Non-pigmented ciliary epithelial cell (primary cell): Measurements from ENCODE around the gene ZNF879.

ENCODE experiments used
- DNase-seq: peaks from one replicate; pipeline ENCODE4 v3.0.0-alpha.2; 2010; ENCODE audit warnings: low read depth

The ZNF879 gene

GRCh38 chr5:179023528-179024189 lies at the start of gene ZNF879:
TSS of gene ZNF879 (plus strand) at chr5:179023804. CDS start at chr5:179025005, 1,201 bp downstream.
- peak; percentile 80 for DNase-seq

- DNase-seq, result no peak
Measured at GRCh38 chr5:178981381-178981780, 42.2 kb upstream of the ZNF879 start.

DNA sequence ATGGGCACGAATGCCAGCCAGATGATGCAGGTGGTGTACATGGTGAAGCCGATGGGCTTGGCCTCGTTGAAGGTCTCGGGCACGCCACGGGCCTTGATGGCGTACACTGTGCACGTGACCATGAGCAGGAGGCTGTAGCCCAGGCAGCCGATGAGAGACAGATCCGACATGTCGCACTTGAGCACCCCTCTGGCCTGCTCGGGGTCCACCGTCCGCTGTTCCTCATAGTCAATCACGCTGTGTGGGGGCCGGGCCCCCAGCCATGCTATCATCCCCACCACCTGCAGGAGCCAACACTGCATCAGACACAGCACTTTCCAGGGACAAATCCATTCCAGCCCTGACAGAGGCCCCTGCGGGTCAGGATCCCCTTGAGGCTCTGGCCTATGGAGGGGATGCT lies 40.7 kb upstream of the ZNF879 start:
- DNase-seq, result no peak

DNA sequence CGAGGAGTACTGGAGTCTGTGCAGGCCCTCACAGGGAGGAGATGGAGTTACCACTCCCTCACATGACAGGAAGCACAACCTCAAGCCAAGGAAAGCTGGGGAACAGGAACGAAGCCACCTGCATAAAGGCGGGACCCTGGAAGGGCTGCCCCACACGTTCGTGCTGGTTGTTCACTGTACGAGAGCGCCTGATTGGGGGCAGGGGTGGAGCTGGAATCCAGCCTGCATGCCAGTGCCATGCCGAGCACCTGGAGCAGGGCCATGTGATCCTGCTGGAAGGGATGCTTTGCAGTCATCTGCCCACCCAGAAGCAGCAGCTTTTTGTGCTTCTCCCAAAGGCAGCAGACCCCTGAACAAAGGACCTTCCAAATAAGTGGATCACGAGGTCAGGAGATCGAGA lies 39.9 kb upstream of the ZNF879 start:
- DNase-seq, result no peak

DNA sequence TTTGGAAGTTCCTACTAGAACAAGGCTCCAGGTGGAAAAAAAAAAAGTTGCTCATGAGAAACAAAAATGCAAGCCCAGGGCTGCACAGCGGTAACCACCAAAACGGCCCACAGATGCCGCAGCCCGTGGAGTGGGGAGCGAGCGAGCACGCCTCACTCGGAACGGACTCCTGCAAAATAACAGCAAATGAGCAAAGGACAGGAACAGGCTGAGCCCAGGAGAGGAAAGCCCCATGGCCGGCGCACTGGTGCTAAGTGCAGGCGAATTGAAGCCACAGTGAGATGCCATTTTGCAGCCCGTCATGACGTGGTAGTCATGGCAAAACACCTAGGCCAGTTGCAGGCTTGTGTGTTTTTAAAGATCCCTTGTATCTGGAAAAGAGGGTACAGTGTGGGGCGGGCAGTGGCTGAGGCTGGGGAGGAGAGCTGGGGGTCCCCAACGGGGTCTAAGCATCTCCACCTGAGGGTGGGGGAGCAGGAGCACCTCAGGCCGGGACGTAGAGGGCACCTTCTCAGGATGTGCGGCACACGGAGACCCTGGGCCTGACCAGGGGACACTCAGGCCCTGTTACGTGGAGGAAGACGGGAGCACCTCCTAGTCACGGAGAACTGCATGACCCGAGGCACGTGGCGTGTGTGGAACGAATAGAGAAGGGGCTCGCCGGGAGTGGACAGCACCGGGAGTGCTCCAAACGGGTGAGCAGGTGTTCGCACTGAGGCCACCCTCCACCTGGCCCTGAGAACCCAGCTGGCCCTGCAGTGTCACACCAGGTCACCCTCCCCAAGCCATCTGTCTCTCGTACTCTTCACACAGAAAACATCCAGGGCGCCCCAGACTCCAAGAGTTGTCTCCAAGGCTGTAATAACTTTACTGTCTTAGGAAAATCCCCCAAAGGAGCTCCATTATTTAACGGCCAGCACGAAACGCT lies 39.2 kb upstream of the ZNF879 start:
- no peak for DNase-seq

GRCh38 chr5:178986326-178986960 lies 37.2 kb upstream of the ZNF879 start:
- DNase-seq, result no peak

DNA sequence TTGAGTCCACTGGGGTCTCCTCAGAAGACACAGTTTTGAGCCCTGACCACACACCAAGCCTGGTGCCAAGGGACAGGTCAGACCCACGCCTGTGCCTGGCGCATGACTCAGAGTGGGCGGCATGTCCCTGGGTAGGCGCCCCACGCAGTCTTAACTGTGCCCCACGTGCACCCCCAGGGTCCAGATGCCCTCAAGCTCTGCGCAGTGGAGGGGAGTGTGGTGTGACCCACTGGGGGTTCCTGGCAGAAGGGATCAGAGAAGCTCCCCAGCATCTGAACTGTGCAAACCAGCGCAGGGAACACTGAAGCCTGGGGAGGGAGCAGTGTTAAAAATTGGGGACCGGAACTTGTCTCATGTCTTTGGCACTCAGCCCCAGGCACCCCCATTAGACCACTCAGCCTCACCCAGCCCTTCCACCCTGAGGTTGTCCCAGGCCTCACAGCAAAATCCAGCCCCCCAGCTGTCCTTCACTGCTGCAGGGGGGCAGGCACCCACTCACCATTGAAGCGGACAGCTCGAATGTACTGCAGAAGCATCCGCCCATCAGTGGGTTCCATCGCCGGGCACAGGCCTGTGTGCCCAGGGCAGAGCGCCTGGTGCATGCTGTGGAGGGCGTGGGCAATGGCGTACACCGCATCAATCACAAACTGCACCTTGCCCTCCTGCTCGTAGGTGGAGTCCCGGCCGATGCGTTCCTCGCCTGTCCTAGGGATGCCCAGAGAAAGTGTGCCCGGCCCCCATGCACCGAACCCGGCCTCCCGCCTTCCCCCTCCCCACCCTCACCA lies 35.0 kb upstream of the ZNF879 start:
- DNase-seq, result no peak

GRCh38 chr5:178989311-178989710 lies 34.3 kb upstream of the ZNF879 start:
- no peak for DNase-seq

GRCh38 chr5:178990491-178990890 lies 33.1 kb upstream of the ZNF879 start:
- DNase-seq, result no peak

DNA sequence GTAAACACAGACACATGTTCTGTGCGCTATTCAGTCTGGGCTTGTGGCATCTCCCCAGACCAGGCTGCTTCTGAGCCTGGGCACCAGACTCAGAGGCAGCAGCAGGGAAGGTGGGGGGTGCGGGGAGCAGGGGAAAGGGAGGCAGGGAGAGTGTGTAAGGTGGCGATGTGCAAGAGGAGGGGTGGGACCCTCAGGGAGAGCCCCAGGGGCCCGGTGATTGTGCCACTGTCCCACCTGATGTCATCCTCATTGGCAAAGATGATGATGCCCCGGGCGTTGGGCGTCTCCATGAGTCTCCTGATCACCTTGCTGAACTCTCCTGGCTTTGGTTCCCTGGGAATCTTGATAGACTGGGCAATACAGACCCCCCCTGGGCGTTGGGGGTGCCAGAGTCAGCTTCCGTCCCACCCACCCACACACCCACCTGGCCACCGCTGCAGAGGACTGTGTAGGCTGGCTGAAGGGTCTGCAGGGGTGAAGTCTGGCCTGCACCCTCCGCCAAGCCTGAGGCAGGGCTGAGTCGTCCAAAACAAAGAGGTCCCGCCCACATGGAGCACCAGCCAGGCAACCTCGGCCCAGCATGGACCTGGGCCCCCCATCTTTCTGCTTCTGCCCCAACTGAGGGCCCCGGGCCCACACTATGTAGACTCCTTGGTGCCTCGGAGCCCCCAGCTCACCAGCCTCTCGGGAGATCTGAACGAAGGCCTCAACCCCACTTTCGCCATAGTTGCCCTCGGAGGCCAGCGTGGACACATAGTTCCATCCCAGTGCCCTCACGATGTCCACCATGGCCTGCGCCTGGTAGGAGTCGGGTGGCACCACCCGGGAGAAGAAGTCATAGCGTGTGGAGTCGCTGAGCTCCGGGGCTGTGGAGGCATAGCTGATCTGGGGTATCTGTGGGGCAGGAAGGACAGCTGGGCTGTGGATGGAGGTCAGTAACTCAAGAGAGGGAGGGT lies 32.1 kb upstream of the ZNF879 start:
- no peak for DNase-seq

- no peak for DNase-seq
Measured at GRCh38 chr5:178992291-178992895, 31.2 kb upstream of the ZNF879 start.

- DNase-seq, result no peak
Measured at GRCh38 chr5:178993236-178993765, 30.3 kb upstream of the ZNF879 start.

- no peak for DNase-seq
Measured at GRCh38 chr5:178993955-178994579, 29.5 kb upstream of the ZNF879 start.

GRCh38 chr5:178994580-178995340 lies 28.8 kb upstream of the ZNF879 start, which contains the start of gene GRM6:
TSS of gene GRM6 (minus strand) at chr5:178995320. CDS start at chr5:178994944, 376 bp downstream.
- no peak for DNase-seq

DNA sequence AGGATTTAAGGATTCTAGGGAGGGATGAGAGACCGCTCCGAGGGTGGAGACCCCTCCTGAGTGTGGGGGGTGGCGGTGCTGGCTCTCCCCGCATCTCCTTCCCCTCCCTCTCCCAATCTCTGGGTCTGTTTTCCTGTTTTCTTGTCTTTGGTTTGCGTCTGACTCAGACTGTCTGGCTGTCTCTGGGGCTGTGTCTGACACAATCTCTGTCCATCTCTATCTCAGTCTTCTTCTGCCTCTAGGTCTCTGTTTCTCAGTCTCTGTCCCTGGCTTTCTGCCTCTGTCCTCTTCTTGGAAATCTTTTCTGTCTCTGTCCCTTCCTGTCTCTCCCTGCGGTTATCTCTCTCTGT lies 28.3 kb upstream of the ZNF879 start:
- DNase-seq, result no peak

GRCh38 chr5:178996156-178996555 lies 27.4 kb upstream of the ZNF879 start:
- DNase-seq, result no peak

DNA sequence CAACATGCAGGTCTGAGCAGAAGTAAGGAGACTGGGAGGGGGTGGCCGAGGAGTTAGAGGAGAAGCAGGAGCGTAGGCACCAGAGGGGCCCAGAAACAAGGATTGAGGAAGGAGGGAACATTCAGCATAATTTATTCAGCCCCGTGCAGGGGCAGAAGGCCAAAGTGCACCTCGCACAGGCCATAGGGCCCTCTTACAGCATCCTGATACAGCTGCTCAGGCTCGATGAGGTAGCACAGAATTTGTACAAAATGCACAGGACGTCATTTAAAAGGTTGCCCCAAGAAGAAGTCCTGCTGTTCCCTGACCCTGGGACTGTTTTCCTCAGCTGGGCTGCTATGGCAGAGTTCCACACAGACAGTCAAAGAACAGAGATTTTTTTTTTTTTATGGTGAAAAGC lies 26.4 kb upstream of the ZNF879 start:
- DNase-seq, result no peak

- DNase-seq, result no peak
Measured at GRCh38 chr5:178998441-178998840, 25.2 kb upstream of the ZNF879 start.

DNA sequence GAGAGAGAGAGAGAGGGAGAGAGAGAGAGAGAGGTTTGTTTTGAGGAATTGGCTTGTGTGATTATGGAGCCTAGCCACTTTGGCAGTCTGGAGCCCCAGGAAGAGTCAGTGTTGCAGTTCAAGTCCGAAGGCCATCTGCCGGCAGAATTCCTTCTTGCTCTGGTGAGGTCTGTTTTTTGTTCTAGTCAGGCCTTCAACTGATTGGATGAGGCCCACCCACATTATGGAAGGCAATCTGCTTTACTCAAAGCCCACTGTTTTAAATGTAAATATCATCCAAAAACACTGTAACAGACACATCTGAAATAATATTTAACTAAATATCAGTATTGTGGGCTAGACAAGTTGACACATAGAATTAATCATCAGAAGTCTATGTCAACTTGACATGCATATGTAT lies 17.0 kb upstream of the ZNF879 start:
- DNase-seq, result no peak
